Fibroblast of lung (primary cell): ENCODE measurements around the gene RNF175. TPM values are rescaled to one million over a fixed set of nuclear protein-coding genes. Genes with fewer than 3 reads are reported as not detected.

Source experiments
- DNase-seq, 2 donors: peaks; one replicate each; pipeline versions ENCODE4 v3.0.0 to v3.0.0-alpha.2; 2010; ENCODE audit warnings: low read depth in 2 of 2
- H2AFZ ChIP-seq: 2 replicates; pipeline ENCODE4 v1.5.1; 2012; ENCODE audit warnings: low read length, control low read depth, inconsistent platforms
- H3K27ac ChIP-seq: 2 replicates; pipeline ENCODE4 v1.5.1; 2011; ENCODE audit warnings: low read length, control low read depth; ENCODE audit not compliant: insufficient read depth
- H3K27me3 ChIP-seq: 2 replicates; pipeline ENCODE4 v1.5.1; 2011; ENCODE audit warnings: mild to moderate bottlenecking, low read length; ENCODE audit not compliant: control insufficient read depth, insufficient read depth
- H3K36me3 ChIP-seq: 2 replicates; pipeline ENCODE4 v1.5.1; 2011; ENCODE audit warnings: low read length; ENCODE audit not compliant: control insufficient read depth, insufficient read depth
- H3K4me1 ChIP-seq: 2 replicates; pipeline ENCODE4 v1.5.1; 2011; ENCODE audit warnings: low read length; ENCODE audit not compliant: control insufficient read depth, insufficient read depth; ENCODE audit errors: extremely low read depth
- H3K4me2 ChIP-seq: 2 replicates; pipeline ENCODE4 v1.5.1; 2011; ENCODE audit warnings: low read length, control low read depth; ENCODE audit not compliant: insufficient read depth; ENCODE audit errors: extremely low read depth
- H3K4me3 ChIP-seq, 4 experiments: fragments of 200-600 bp in 1 of 4; sonication (generic) in 1 of 4; replicated peaks in 1 of 4; 2 replicates each; pipeline ENCODE4 v1.5.1; 2011 to 2016; ENCODE audit warnings: low read length in 4 of 4, low read depth in 3 of 4, mild to moderate bottlenecking in 3 of 4, control low read depth in 2 of 4, inconsistent platforms in 1 of 4, mixed read lengths in 1 of 4; ENCODE audit not compliant: insufficient read depth in 1 of 4; ENCODE audit errors: control extremely low read depth in 1 of 4
- H3K79me2 ChIP-seq: 2 replicates; pipeline ENCODE4 v1.5.1; 2012; ENCODE audit warnings: mild to moderate bottlenecking, low read length, inconsistent platforms; ENCODE audit not compliant: control insufficient read depth, insufficient read depth
- H3K9ac ChIP-seq: 2 replicates; pipeline ENCODE4 v1.5.1; 2011; ENCODE audit warnings: mild to moderate bottlenecking, low read length, control low read depth; ENCODE audit not compliant: insufficient read depth
- H3K9me3 ChIP-seq: 2 replicates; pipeline ENCODE4 v1.5.1; 2012; ENCODE audit warnings: low read depth, low read length; ENCODE audit not compliant: control insufficient read depth, insufficient read depth
- H4K20me1 ChIP-seq: 2 replicates; pipeline ENCODE4 v1.5.1; 2011; ENCODE audit warnings: low read length; ENCODE audit not compliant: control insufficient read depth, insufficient read depth; ENCODE audit errors: extremely low read depth
- EZH2 ChIP-seq: IDR thresholded peaks from 2 replicates; pipeline ENCODE4 v1.5.1; 2012; ENCODE audit warnings: low read length, control low read depth, mild to moderate bottlenecking; ENCODE audit errors: missing control alignments
- polyA plus RNA-seq, 2 donors: library from polyadenylated mRNA; depleted of rRNA in 1 of 2; stranded (reverse) in 1 of 2; unstranded in 1 of 2; fragments of >200 nt; gene quantifications; 2 replicates each; pipeline ENCODE4 v1.2.1, GENCODE V29; 2011 to 2012; ENCODE audit warnings: missing spikeins in 1 of 2
- total RNA-seq: library from RNA; depleted of rRNA; stranded (reverse); fragments of >200 nt; gene quantifications from 2 replicates; pipeline ENCODE4 v1.2.1, GENCODE V29; 2014
- TF ChIP-seq, protein P1 (sequence below), 2 donors: IDR thresholded peaks in 1 of 2; conservative IDR thresholded peaks in 1 of 2; 1 replicate in 1 of 2; 2 replicates in 1 of 2; pipeline ENCODE4 v1.5.1; 2011 to 2012; ENCODE audit warnings: low read length in 2 of 2, control low read depth in 1 of 2, inconsistent platforms in 1 of 2, low read depth in 1 of 2, mild to moderate bottlenecking in 1 of 2

RNF175 gene
- total and polyA plus RNA-seq, 2 donors (not counting 1 experiment from before 2014, with no cell fraction given): not detected

DNA sequence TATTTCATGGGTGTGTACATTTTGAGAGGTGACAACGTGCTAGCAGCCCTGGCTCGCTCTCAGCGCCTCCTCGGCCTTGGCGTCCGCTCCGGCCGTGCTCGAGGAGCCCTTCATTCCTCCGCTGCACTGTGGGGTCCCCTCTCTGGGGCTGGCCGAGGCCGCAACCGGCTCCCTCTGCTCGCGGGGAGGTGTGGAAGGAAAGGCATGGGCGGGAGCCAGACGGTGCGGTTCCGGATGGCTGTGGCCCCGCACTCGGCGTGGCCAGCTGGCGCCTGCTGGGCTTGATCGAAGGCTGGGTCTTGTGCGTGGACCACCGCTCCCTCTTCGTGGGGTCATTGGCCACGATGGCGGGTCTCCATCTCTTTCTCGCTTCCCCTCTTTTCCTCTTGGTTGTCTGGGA is 46.2 kb upstream of the RNF175 start:
- no peaks in the 10 kb centered on the region for H3K36me3 ChIP-seq
- no peaks in the 10 kb centered on the region for H4K20me1 ChIP-seq
- H3K4me3 ChIP-seq: no peak overlapping the region
- H3K27ac ChIP-seq: no peak overlapping the region
- no peak overlapping the region for H3K4me2 ChIP-seq
- no peaks in the 10 kb centered on the region for H3K27me3 ChIP-seq
- no peaks in the 10 kb centered on the region for H3K9me3 ChIP-seq
- no peaks in the 10 kb centered on the region for H3K79me2 ChIP-seq
- no peaks in the 10 kb centered on the region for H3K4me1 ChIP-seq
- TF ChIP-seq EZH2: no peak
- TF ChIP-seq, protein P1, sequence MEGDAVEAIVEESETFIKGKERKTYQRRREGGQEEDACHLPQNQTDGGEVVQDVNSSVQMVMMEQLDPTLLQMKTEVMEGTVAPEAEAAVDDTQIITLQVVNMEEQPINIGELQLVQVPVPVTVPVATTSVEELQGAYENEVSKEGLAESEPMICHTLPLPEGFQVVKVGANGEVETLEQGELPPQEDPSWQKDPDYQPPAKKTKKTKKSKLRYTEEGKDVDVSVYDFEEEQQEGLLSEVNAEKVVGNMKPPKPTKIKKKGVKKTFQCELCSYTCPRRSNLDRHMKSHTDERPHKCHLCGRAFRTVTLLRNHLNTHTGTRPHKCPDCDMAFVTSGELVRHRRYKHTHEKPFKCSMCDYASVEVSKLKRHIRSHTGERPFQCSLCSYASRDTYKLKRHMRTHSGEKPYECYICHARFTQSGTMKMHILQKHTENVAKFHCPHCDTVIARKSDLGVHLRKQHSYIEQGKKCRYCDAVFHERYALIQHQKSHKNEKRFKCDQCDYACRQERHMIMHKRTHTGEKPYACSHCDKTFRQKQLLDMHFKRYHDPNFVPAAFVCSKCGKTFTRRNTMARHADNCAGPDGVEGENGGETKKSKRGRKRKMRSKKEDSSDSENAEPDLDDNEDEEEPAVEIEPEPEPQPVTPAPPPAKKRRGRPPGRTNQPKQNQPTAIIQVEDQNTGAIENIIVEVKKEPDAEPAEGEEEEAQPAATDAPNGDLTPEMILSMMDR (conservative IDR thresholded peaks at IDR 0.05 in 1 of 2, IDR thresholded peaks at IDR 0.05 in 1 of 2; ENCODE audit: low read depth in 1 of 2, low read length in 2 of 2): no peak
- H3K9ac ChIP-seq: no peak overlapping the region
- H2AFZ ChIP-seq: no peak overlapping the region
- DNase-seq: no peak

DNA sequence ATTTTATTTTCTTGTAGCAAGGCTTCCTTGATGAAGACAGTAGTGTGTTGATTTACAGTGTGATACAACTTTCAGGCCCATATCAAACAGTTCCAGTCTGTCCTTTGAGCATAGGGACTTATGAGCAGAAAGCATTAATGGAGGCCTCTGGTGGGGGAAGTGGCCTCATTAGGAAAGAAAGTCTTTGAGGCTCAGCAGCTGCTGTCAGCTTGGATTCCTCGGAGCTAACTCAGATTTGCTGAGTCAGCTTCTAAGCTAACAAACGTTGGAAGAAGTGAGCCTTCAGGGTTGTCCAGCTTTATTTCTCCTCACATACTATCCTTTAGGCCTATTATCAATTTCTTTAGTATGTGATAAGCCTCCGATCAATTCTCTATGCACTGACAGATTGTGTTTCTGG is 44.9 kb upstream of the RNF175 start:
- H4K20me1 ChIP-seq: no peaks in the 10 kb centered on the region
- no peaks in the 10 kb centered on the region for H3K9me3 ChIP-seq
- no peaks in the 10 kb centered on the region for H3K36me3 ChIP-seq
- no peak for TF ChIP-seq EZH2
- TF ChIP-seq, protein P1 (conservative IDR thresholded peaks at IDR 0.05 in 1 of 2, IDR thresholded peaks at IDR 0.05 in 1 of 2; ENCODE audit: low read depth in 1 of 2, low read length in 2 of 2): no peak
- H3K4me2 ChIP-seq: no peak overlapping the region
- H3K27me3 ChIP-seq: no peaks in the 10 kb centered on the region
- no peaks in the 10 kb centered on the region for H3K4me1 ChIP-seq
- H3K9ac ChIP-seq: no peak overlapping the region
- H3K27ac ChIP-seq: no peak overlapping the region
- DNase-seq: no peak
- no peak overlapping the region for H2AFZ ChIP-seq
- no peaks in the 10 kb centered on the region for H3K79me2 ChIP-seq
- no peak overlapping the region for H3K4me3 ChIP-seq

DNA sequence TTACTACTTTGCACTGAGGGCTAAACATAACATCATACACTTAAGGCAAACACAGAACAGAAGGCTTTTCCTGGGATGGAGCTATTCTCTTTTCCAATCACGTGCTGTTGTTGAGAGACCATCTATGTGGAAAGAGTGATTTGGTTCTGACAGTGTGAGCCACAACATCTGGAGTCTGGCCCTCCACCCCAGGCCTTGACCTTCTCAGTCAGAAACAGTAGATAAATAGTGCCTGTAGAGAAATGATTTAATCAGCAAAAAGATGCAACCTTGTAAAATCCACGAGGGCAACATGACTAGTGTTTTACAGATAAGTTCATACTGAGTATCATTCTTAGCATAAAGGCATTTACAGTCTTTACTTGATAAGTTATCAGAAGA is 39.9 kb upstream of the RNF175 start:
- H3K27ac ChIP-seq: no peak overlapping the region
- H4K20me1 ChIP-seq: no peaks in the 10 kb centered on the region
- no peak overlapping the region for H3K9ac ChIP-seq
- no peak for TF ChIP-seq EZH2
- TF ChIP-seq, protein P1 (conservative IDR thresholded peaks at IDR 0.05 in 1 of 2, IDR thresholded peaks at IDR 0.05 in 1 of 2; ENCODE audit: low read depth in 1 of 2, low read length in 2 of 2): no peak
- H3K4me2 ChIP-seq: no peak overlapping the region
- H3K27me3 ChIP-seq: no peaks in the 10 kb centered on the region
- H3K4me3 ChIP-seq: no peak overlapping the region
- DNase-seq: no peak
- no peaks in the 10 kb centered on the region for H3K79me2 ChIP-seq
- no peak overlapping the region for H2AFZ ChIP-seq
- H3K36me3 ChIP-seq: no peaks in the 10 kb centered on the region
- no peaks in the 10 kb centered on the region for H3K9me3 ChIP-seq
- H3K4me1 ChIP-seq: no peaks in the 10 kb centered on the region
